Tibial nerve (tissue), 4 donors: Measurements from ENCODE around the gene ZNF221.

ENCODE experiments used
- EP300 ChIP-seq, 2 donors: sonication (generic); formaldehyde crosslinking; IDR thresholded peaks; one replicate each; pipeline ENCODE4 v1.6.1; 2017; ENCODE audit warnings: antibody characterized with exemption in 2 of 2, mild to moderate bottlenecking in 1 of 2
- TF ChIP-seq, protein P1 (sequence below), 5 experiments: fragments of 200-600 bp in 3 of 5; fragments of 450-650 bp in 2 of 5; sonication (generic) in 3 of 5; IDR thresholded peaks; one replicate each; pipeline ENCODE4 v1.5.1; 2016 to 2019; ENCODE audit warnings: antibody characterized with exemption in 5 of 5, mild to moderate bottlenecking in 3 of 5, moderate library complexity in 2 of 5

DNA sequence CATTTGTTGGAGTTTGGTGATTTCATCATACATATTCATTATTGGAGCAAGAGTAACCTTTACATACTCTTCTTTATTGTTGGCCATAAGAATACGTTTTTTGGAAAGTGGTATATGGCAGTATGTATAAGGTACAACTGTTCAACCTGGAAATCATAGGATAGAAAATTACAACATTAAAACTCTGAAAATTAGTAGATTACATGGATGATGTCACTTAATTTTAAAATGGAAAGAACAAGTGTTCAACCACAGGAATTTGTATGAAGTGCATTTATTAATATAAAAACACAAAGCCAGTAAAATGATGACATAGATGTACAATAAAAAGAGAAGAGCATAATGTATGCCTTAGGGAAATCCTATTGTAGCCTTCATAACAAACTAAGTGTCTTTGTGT, 25.7 kb downstream of the ZNF221 start:
- TF ChIP-seq, protein P1, sequence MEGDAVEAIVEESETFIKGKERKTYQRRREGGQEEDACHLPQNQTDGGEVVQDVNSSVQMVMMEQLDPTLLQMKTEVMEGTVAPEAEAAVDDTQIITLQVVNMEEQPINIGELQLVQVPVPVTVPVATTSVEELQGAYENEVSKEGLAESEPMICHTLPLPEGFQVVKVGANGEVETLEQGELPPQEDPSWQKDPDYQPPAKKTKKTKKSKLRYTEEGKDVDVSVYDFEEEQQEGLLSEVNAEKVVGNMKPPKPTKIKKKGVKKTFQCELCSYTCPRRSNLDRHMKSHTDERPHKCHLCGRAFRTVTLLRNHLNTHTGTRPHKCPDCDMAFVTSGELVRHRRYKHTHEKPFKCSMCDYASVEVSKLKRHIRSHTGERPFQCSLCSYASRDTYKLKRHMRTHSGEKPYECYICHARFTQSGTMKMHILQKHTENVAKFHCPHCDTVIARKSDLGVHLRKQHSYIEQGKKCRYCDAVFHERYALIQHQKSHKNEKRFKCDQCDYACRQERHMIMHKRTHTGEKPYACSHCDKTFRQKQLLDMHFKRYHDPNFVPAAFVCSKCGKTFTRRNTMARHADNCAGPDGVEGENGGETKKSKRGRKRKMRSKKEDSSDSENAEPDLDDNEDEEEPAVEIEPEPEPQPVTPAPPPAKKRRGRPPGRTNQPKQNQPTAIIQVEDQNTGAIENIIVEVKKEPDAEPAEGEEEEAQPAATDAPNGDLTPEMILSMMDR (IDR thresholded peaks at IDR 0.05), result no peak
- TF ChIP-seq EP300 (IDR thresholded peaks at IDR 0.05), result no peak
